Amniotic stem cell (primary cell): ENCODE data around the gene ALDH1L2.
A peak's percentile ranks its signal among the peaks of the same experiment; 100 is the strongest.

Experiments used
- DNase-seq: peaks from one replicate; lab custom pipeline; 2025; lab: John Stamatoyannopoulos, UW

ALDH1L2 gene

GRCh38 chr12:105083551-105084105 is 630 bp downstream of the ALDH1L2 start:
- peak; percentile 29 for DNase-seq

- DNase-seq = no peak
These were observed 1.2 kb downstream of the ALDH1L2 start for GRCh38 chr12:105083031-105083430.

- no peak for DNase-seq
These were observed 5.3 kb downstream of the ALDH1L2 start for GRCh38 chr12:105078712-105079570.

GRCh38 chr12:105077435-105077834 is 6.8 kb downstream of the ALDH1L2 start:
- DNase-seq = no peak

- DNase-seq = no peak
These were observed 7.3 kb downstream of the ALDH1L2 start for GRCh38 chr12:105076913-105077312.

DNA sequence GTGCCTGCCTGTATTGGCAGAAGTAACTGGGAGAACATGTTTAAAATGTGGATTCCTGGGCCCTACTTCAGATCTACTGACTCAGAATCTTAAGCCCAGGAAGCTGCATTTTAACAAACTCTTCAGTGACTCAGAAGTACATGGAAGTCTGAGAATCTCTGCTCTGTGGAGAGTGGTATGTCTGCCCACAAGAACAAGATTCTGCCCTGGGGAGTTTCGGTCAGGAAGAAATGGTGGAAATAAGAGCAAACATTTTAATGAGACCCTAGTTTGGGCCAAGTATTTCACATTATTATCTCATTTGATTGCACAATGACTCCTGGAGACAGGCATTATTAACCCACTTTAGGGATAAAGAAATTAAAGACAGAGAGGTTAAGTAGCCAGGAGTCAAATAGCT is 8.2 kb downstream of the ALDH1L2 start:
- no peak for DNase-seq

DNA sequence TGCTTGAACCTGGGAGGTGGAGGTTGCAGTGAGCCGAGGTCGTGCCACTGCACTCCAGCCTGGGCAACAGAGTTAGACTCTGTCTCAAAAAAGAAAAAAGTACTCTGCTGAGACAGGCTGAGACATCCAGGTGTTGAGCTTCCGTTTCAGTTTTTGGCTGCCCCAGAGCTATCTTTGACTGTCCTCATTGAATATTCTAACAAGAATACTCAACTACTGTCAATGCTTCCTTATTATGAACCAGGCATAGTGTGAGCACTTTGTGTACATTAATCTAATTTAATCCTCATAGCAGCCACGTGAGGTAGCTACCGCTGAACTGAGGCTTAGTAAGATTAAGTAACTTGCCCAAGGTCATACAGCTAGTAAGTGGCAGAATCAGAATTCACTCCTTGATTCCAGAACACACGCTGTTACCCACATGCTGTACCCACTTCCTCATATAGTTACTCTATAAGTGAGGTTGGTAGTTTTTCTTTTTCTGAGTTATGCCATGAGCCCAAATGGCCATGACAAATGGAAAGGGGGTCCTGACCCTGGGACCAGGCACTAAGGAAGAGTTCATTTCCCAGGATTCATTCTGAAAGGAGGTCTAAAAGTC is 11.3 kb downstream of the ALDH1L2 start:
- DNase-seq = no peak

DNA sequence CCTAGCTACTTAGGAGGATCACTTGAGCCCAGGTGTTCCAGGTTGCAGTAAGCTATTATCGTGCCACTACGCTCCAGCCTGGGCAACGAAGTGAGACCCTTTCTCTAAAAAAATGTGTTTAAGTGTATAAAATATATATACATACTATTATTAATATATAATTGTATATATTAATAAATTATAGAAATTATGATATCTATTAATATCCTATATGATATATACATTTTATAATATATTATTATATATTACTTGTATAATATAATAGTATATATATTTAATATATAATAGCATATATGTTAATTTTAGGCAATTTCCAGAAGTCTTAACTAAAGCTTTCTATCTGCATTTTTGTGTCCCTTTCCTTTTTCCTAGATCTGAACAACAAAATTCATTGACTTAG is 12.3 kb downstream of the ALDH1L2 start:
- no peak for DNase-seq

GRCh38 chr12:105069936-105070702 is 14.1 kb downstream of the ALDH1L2 start:
- no peak for DNase-seq

DNA sequence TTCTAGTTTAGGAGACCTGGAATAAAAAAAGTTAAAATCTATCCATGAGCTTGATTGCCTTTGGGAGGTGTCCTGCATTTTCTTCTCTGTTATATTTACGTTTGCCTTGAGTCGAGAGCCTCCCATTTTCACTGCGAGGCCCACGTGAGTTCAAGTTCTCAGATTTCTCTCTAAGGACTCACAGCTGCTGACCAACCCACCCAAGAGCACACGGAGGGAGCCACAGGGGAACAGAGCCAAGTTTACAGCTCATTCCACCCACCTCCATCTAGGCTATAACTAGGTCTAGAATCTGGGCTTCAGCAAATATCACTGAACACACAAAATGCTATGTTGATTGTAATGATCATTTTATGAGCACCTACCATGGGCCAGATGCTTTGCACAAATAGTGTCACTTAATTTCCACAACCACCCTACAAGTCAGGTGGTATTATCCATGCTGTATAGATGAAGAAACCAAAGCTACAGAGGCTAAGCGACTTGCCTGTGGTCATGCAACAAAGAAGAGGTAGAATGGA is 16.7 kb downstream of the ALDH1L2 start:
- no peak for DNase-seq

GRCh38 chr12:105064564-105065178 is 19.6 kb downstream of the ALDH1L2 start:
- DNase-seq = no peak

DNA sequence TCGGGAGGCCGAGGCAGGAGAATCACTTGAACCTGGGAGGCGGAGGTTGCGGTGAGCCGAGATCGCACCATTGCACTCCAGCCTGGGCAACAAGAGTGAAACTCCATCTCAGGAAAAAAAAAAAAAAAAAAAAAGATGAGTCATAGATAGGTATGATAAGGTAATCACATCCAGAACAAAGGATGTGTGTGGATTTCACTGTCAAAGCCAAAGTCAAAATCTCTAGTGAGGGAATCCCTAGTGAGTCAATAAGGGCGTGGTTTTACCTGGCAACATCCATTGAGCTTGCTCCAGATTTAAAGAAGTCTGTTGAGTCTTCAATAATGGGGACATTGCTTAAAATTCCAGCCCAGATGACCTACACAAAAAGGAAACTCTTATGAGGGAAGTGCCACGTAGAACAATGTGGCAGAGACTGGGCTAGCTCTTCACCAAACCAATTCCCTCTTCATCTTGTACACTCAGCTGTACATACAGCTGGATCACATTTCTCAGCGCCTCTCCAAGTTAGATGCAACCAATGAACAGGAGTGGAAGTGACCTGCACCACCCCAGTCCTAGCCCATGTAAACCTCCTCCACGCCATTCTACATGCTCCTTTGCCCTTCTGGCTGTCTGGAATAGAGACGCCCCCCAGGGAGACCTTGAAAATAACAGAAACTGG is 23.4 kb downstream of the ALDH1L2 start:
- DNase-seq = no peak

DNA sequence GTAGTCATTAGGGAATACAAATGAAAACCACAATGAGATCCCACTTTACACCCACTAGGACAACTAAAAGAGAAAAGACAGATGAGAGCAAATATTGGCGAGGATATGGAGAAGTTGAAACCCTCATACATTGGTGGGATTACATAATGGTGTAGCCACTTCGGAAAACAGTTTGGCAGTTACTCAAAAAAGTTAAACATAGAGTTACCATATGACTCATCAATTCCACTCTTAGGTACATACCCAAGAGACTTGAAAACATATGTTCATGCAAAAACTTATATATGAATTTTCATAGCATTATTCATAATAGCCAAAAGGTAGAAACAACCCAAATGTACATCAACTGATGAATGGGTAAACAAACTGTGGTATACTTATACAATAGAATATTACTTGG is 27.1 kb downstream of the ALDH1L2 start:
- DNase-seq = no peak

DNA sequence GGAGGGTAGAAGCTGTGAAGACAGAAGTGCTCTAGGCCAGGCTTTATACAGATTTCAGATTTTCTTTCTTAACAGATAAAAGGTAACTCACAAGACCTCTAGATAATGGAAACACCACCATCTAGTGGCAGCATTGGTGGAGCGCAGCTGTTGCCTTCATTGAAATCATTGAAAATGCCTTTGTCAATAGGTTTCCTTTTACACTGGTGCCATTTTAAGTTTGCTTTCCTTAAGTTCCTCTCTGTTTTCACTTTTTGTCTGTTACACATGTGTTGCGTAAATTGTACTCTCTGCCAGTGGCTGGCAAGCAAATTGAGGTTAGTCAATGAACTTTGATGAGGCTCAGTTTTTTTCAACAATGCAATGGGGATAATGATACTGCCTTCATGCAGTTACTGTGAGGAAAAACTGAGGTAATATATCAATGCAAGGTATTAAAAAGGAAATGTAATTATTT is 31.1 kb downstream of the ALDH1L2 start:
- DNase-seq = no peak

DNA sequence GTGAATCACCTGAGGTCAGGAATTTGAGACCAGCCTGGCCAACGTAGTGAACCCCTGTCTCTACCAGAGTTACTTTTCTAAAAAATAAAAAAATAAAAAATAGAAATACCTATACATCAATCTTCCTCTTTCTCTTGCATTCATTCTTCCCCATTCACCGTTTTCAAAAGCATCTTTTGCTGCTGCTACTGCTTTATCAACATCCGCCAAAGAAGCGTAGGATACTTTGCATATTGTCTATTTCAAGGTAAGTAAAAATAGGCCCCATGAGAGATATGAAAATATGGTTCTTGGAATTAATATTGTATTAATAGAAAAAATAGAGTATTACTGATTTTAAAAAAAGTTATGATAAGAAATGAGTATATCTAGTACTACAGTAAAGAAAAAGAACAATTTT is 32.3 kb downstream of the ALDH1L2 start:
- DNase-seq = no peak

DNA sequence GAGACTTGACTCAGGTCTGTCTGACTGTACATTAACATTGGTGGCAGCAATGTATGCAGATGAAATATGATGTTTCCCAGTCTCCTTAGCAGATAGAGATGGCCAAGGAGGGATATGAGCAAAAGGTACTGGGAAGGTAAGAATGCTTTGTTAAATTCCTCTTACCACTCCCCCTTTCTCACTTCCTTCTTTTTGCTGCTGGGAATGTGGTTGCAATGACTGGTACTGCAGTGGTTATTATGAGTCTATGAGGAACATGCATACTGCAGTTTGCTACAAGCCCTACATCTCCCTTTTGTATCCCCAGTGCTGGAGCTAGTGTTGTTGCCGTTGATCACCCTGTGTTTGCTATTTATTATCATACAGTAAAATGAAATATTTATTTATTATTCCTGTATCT is 35.9 kb downstream of the ALDH1L2 start:
- no peak for DNase-seq

DNA sequence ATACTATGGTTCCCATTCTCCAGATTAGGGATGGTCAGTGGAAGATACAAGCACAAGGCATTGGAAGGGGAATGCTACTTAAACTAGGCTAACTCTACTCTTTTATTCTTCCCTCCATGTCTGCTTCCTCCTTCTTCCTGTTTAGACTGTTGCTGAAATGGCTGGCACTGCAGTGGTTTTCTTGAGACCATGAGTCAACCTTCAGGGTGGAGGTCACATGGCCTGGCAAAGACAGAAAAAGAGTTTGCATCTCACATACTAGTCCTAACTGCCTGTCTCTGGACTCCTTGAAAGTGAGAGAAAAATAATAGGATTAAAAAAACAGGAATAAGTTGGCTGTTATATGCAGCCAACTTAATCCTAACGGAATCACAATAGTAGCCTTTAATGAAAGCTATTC is 37.0 kb downstream of the ALDH1L2 start:
- DNase-seq = no peak

DNA sequence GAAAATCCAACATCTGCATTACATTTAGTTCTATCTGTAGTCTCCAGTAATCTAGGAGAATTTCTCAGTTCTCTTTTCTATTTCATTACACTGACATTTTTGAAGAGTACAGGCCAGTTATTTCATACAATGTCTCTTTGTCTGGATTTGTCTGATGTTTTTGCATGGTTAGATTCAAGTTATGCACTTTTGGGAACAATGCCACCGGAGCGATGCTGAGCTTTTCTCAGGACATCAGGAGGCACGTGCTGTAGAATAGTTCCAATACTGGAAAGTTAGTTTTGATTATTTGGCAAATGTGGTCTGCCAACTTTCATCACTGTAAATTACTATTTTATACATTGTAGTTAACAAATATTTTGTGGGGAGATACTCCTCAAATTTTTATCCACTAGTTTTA is 43.1 kb downstream of the ALDH1L2 start:
- DNase-seq = no peak

DNA sequence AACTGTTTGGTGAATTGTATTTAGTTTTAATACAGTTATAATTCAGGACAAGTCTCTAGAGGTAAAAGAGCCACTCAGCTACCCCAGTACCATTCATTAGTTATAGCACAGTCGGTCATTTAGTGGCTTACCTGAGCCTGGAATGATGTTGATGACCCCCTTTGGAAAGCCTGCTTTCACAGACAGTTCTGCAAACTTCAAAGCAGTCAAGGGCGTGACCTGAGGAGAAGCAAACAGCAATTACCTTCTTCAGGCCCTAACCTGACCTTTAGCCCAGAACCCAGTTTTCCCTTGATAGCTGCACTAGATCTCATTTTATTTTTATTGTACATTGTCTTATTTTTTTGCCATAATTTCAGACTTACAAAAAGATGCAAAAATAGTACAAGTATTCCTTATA is 43.8 kb downstream of the ALDH1L2 start:
- DNase-seq = no peak

DNA sequence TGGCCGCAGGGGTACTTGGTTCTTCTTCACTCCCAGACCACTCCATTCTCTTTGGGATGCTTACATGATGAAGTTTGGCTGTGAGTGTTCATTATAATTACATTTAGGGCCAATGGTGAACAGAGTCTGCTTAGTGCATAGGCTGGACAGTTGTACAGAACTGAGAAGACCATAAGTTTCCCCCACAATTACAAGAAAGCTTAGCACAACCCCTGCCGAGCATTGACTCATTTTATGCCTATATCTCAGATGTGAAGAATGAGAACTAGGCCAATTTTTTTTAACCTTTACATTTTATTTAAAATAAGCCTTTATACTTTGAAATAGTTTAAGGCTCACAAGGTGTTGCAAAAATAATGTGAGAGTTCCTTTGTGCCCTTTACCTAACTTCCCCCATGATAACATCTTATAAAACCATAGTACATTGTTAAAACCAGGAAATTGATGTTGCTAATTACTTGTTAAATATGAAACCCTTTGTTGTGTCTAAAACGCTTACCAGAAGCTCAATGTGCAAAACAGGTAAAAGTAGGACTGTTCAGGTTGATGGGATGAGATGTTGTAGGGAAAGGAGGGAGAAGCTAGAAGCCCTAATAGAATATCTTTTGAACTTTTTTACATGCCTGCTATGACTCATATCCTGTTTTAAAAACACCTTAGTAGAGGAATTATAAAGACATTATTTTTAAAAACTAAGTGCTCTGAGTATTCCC is 47.2 kb downstream of the ALDH1L2 start:
- DNase-seq = no peak

DNA sequence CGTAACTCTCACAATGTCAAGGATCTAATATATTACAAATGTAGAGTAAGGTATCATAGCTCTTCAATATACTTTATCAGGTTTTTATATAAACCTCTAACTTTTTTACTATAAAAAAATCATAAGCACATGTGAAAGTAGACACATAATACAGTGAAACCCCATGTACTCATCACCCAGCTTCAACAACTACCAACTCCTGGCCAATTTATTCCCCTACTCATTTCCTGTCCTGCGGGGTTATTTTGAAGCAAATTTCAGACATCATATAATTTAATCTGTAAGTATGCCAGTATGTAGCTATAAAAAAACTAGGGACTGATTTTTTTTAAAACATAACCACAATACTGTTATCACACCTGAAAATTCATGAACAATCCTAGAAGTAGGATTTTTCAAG is 50.4 kb downstream of the ALDH1L2 start:
- DNase-seq = no peak
